ENCODE measurements around the gene TSPAN2.
A peak's percentile ranks its signal among the peaks of the same experiment; 100 is the strongest.

The TSPAN2 gene

GRCh38 chr1:115074839-115075534, 14.3 kb downstream of the TSPAN2 start:
- DNase-seq (ENCODE audit: low read depth, low spot score) = no peak

GRCh38 chr1:115073298-115074087, 15.8 kb downstream of the TSPAN2 start:
- DNase-seq (ENCODE audit: low read depth, low spot score) = no peak

- DNase-seq (ENCODE audit: low read depth, low spot score) = no peak
These were observed 18.2 kb downstream of the TSPAN2 start for GRCh38 chr1:115071012-115071664.

GRCh38 chr1:115069659-115070308, 19.5 kb downstream of the TSPAN2 start:
- DNase-seq (ENCODE audit: low read depth, low spot score) = no peak

GRCh38 chr1:115068826-115069585, 20.3 kb downstream of the TSPAN2 start:
- DNase-seq (ENCODE audit: low read depth, low spot score) = no peak

GRCh38 chr1:115067161-115067859, 22.0 kb downstream of the TSPAN2 start:
- no peak for DNase-seq (ENCODE audit: low read depth, low spot score)

- no peak for DNase-seq (ENCODE audit: low read depth, low spot score)
These were observed 24.3 kb downstream of the TSPAN2 start for GRCh38 chr1:115065021-115065420.

- no peak for DNase-seq (ENCODE audit: low read depth, low spot score)
These were observed 24.8 kb downstream of the TSPAN2 start for GRCh38 chr1:115064461-115064860.

GRCh38 chr1:115063228-115063901, 25.9 kb downstream of the TSPAN2 start:
- no peak for DNase-seq (ENCODE audit: low read depth, low spot score)

- DNase-seq (ENCODE audit: low read depth, low spot score) = no peak
These were observed 26.7 kb downstream of the TSPAN2 start for GRCh38 chr1:115062542-115063004.

GRCh38 chr1:115060501-115060900, 28.8 kb downstream of the TSPAN2 start:
- no peak for DNase-seq (ENCODE audit: low read depth, low spot score)

- no peak for DNase-seq (ENCODE audit: low read depth, low spot score)
These were observed 30.0 kb downstream of the TSPAN2 start for GRCh38 chr1:115059316-115059715.

GRCh38 chr1:115057661-115058254, 31.5 kb downstream of the TSPAN2 start:
- no peak for DNase-seq (ENCODE audit: low read depth, low spot score)

GRCh38 chr1:115056395-115056798, 32.9 kb downstream of the TSPAN2 start:
- DNase-seq (ENCODE audit: low read depth, low spot score) = peak; percentile 30

GRCh38 chr1:115052454-115053083, 36.7 kb downstream of the TSPAN2 start:
- DNase-seq (ENCODE audit: low read depth, low spot score) = peak; percentile 25

- no peak for DNase-seq (ENCODE audit: low read depth, low spot score)
These were observed 37.5 kb downstream of the TSPAN2 start for GRCh38 chr1:115051850-115052249.

- DNase-seq (ENCODE audit: low read depth, low spot score) = no peak
These were observed 42.6 kb downstream of the TSPAN2 start for GRCh38 chr1:115046751-115047150.

- peak; percentile 17 for DNase-seq (ENCODE audit: low read depth, low spot score)
These were observed 47.6 kb downstream of the TSPAN2 start for GRCh38 chr1:115041654-115042053.

GRCh38 chr1:115040501-115040900, 48.8 kb downstream of the TSPAN2 start:
- DNase-seq (ENCODE audit: low read depth, low spot score) = no peak

All from iPS DF 19.7 (cell line).